CD14-positive monocyte (primary cell): ENCODE data around the gene YES1. TPM values are rescaled to one million over a fixed set of nuclear protein-coding genes. Genes with fewer than 3 reads are reported as not detected.

Experiments used
- DNase-seq, 3 donors: peaks; one replicate each; pipeline ENCODE4 v3.0.0-alpha.2; 2011 to 2022
- H2AFZ ChIP-seq: 2 replicates; pipeline ENCODE4 v1.6.0; 2012; ENCODE audit warnings: mild to moderate bottlenecking, low read depth, low read length, inconsistent platforms; ENCODE audit not compliant: insufficient read depth, poor library complexity, severe bottlenecking
- H3K27ac ChIP-seq, 2 donors: 1 replicate in 1 of 2; 2 replicates in 1 of 2; pipeline ENCODE4 v1.5.1; 2012 to 2013; ENCODE audit warnings: low read length in 2 of 2, control low read depth in 1 of 2, inconsistent platforms in 1 of 2, low read depth in 1 of 2, mild to moderate bottlenecking in 1 of 2
- H3K27me3 ChIP-seq, 2 donors: one replicate each; pipeline versions ENCODE4 v1.6.0 to v1.6.1; 2011 to 2013; ENCODE audit warnings: low read length in 2 of 2; ENCODE audit not compliant: control insufficient read depth in 2 of 2, insufficient read depth in 2 of 2
- H3K36me3 ChIP-seq, 2 donors: replicated peaks in 1 of 2; 1 replicate in 1 of 2; 2 replicates in 1 of 2; pipeline versions ENCODE4 v1.5.1 to v1.6.1; 2012 to 2013; ENCODE audit warnings: low read length in 2 of 2, control low read depth in 1 of 2, inconsistent platforms in 1 of 2, mild to moderate bottlenecking in 1 of 2; ENCODE audit not compliant: insufficient read depth in 2 of 2, control insufficient read depth in 1 of 2
- H3K4me1 ChIP-seq, 2 donors: 1 replicate in 1 of 2; 2 replicates in 1 of 2; pipeline versions ENCODE4 v1.5.1 to v1.6.1; 2012 to 2013; ENCODE audit warnings: low read length in 2 of 2, control low read depth in 1 of 2, inconsistent platforms in 1 of 2, mild to moderate bottlenecking in 1 of 2, moderate library complexity in 1 of 2; ENCODE audit not compliant: insufficient read depth in 2 of 2, control insufficient read depth in 1 of 2
- H3K4me2 ChIP-seq: replicated peaks from 2 replicates; pipeline ENCODE3; 2012; ENCODE audit warnings: low read length, moderate library complexity, mild to moderate bottlenecking; ENCODE audit not compliant: poor library complexity, severe bottlenecking; ENCODE audit errors: extremely low read depth
- H3K4me3 ChIP-seq, 3 experiments: fragments of 200-600 bp in 1 of 3; sonication (generic) in 1 of 3; replicated peaks in 1 of 3; 1 replicate in 2 of 3; 2 replicates in 1 of 3; pipeline ENCODE4 v1.5.1; 2011 to 2013; ENCODE audit warnings: low read length in 3 of 3, mild to moderate bottlenecking in 3 of 3, control low read depth in 2 of 3, low read depth in 2 of 3, inconsistent platforms in 1 of 3, moderate library complexity in 1 of 3
- H3K79me2 ChIP-seq: 2 replicates; pipeline ENCODE4 v1.6.0; 2012; ENCODE audit warnings: mild to moderate bottlenecking, control low read depth, inconsistent platforms, low read length, moderate library complexity; ENCODE audit not compliant: insufficient read depth
- H3K9ac ChIP-seq: 2 replicates; pipeline ENCODE4 v1.6.0; 2017; ENCODE audit warnings: low read length, mild to moderate bottlenecking; ENCODE audit not compliant: insufficient read depth, poor library complexity, severe bottlenecking
- H3K9me3 ChIP-seq, 2 donors: replicated peaks in 1 of 2; 1 replicate in 1 of 2; 2 replicates in 1 of 2; pipeline versions ENCODE4 v1.5.1 to v1.6.1; 2012 to 2013; ENCODE audit warnings: low read length in 2 of 2, control low read depth in 1 of 2; ENCODE audit not compliant: control insufficient read depth in 1 of 2, insufficient read depth in 1 of 2
- H4K20me1 ChIP-seq: 2 replicates; pipeline ENCODE4 v1.6.0; 2012; ENCODE audit warnings: mild to moderate bottlenecking, low read length, control low read depth, moderate library complexity; ENCODE audit not compliant: insufficient read depth
- H3K27ac Mint-ChIP-seq, 7 donors: one replicate each; pipeline ENCODE4 v1.8.0; 2020; ENCODE audit warnings: mild to moderate bottlenecking in 7 of 7, mixed read lengths in 7 of 7, moderate library complexity in 6 of 7, inconsistent platforms in 2 of 7
- H3K27me3 Mint-ChIP-seq, 3 donors: one replicate each; pipeline ENCODE4 v1.8.0; 2021 to 2022; ENCODE audit warnings: low read depth in 3 of 3, mild to moderate bottlenecking in 3 of 3, mixed read lengths in 3 of 3, moderate library complexity in 3 of 3, inconsistent platforms in 1 of 3
- H3K36me3 Mint-ChIP-seq, 2 donors: one replicate each; pipeline ENCODE4 v1.8.0; 2020; ENCODE audit warnings: mixed read lengths in 2 of 2, inconsistent platforms in 1 of 2, mild to moderate bottlenecking in 1 of 2
- H3K4me1 Mint-ChIP-seq: one replicate; pipeline ENCODE4 v1.8.0; 2020; ENCODE audit warnings: mild to moderate bottlenecking, mixed read lengths
- H3K4me3 Mint-ChIP-seq, 2 donors: one replicate each; pipeline ENCODE4 v1.8.0; 2020; ENCODE audit warnings: mild to moderate bottlenecking in 2 of 2, mixed read lengths in 2 of 2, moderate library complexity in 1 of 2
- H3K9me3 Mint-ChIP-seq, 7 donors: one replicate each; pipeline ENCODE4 v1.8.0; 2020 to 2022; ENCODE audit warnings: mixed read lengths in 7 of 7, mild to moderate bottlenecking in 6 of 7, moderate library complexity in 6 of 7, inconsistent platforms in 2 of 7
- WGBS: methylation state at CpG from one replicate; pipeline ENCODE4 v1.1.5; 2013; ENCODE audit warnings: missing lambda C conversion rate; ENCODE audit not compliant: insufficient coverage; 5-methylcytosine and 5-hydroxymethylcytosine counted together
- intact Hi-C, 2 donors: fragments of 100-400 bp; cut with micrococcal nuclease; formaldehyde crosslinking; loops; one replicate each; pipeline versions ENCODE4 v1.15.0 to v1.15.1; 2023
- polyA plus RNA-seq, 3 donors: library from polyadenylated mRNA; depleted of rRNA in 1 of 3; unstranded in 2 of 3; stranded (reverse) in 1 of 3; fragments of 300-500 nt in 2 of 3; fragments of >200 nt in 1 of 3; fragmentation: Illumina TruSeq in 2 of 3; gene quantifications; 1 replicate in 2 of 3; 2 replicates in 1 of 3; pipeline ENCODE4 v1.2.3, GENCODE V29; 2012 to 2021
- TF ChIP-seq, protein P1 (sequence below): fragments of 200-600 bp; IDR thresholded peaks from one replicate; pipeline ENCODE4 v1.8.0; 2022; ENCODE audit warnings: antibody characterized with exemption, mild to moderate bottlenecking

Gene YES1
- polyA plus RNA-seq, 3 donors: not detected

GRCh38 chr18:675307-675706 is 136.7 kb downstream of the YES1 start:
- DNase-seq: no peak
- peaks cover 22 to 74% of the 10 kb centered on the region in 2 donors for H3K36me3 ChIP-seq

GRCh38 chr18:673769-674168 is 138.3 kb downstream of the YES1 start:
- Mint-ChIP-seq H3K36me3 (peaks cover 61 to 67% of the 10 kb centered on the region in 2 donors), H3K27ac (no peak overlapping the region), H3K27me3 (no peaks in the 10 kb centered on the region), H3K4me1 (no peaks in the 10 kb centered on the region), H3K9me3 (no peaks in the 10 kb centered on the region), H3K4me3 (no peak overlapping the region)
- Histone ChIP-seq H3K9ac (no peak overlapping the region), H3K4me1 (no peaks in the 10 kb centered on the region), H2AFZ (no peak overlapping the region), H3K4me2 (no peak overlapping the region), H3K27me3 (no peaks in the 10 kb centered on the region), H3K36me3 (peaks cover 29 to 87% of the 10 kb centered on the region in 2 donors), H3K27ac (no peak overlapping the region), H4K20me1 (no peaks in the 10 kb centered on the region), H3K4me3 (no peak overlapping the region), H3K79me2 (no peaks in the 10 kb centered on the region), H3K9me3 (no peaks in the 10 kb centered on the region)
- TF ChIP-seq, protein P1, sequence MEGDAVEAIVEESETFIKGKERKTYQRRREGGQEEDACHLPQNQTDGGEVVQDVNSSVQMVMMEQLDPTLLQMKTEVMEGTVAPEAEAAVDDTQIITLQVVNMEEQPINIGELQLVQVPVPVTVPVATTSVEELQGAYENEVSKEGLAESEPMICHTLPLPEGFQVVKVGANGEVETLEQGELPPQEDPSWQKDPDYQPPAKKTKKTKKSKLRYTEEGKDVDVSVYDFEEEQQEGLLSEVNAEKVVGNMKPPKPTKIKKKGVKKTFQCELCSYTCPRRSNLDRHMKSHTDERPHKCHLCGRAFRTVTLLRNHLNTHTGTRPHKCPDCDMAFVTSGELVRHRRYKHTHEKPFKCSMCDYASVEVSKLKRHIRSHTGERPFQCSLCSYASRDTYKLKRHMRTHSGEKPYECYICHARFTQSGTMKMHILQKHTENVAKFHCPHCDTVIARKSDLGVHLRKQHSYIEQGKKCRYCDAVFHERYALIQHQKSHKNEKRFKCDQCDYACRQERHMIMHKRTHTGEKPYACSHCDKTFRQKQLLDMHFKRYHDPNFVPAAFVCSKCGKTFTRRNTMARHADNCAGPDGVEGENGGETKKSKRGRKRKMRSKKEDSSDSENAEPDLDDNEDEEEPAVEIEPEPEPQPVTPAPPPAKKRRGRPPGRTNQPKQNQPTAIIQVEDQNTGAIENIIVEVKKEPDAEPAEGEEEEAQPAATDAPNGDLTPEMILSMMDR: no peak
- intact Hi-C loops: loop anchor here in 1 of 2 donors (5.0 kb wide), 1 partner anchor 39 kb away; the partner anchor contains the start of gene ENOSF1
- no CpG with 5 or more reads among the region's 5 CpGs for WGBS
- no peak for DNase-seq

More at GRCh38 chr18:675307-675706, 136.7 kb downstream of the YES1 start:
- Histone ChIP-seq H3K9me3 (no peaks in the 10 kb centered on the region), H3K27ac (no peak overlapping the region), H2AFZ (no peak overlapping the region), H3K27me3 (no peaks in the 10 kb centered on the region), H4K20me1 (no peaks in the 10 kb centered on the region), H3K4me3 (no peak overlapping the region), H3K4me1 (no peaks in the 10 kb centered on the region), H3K79me2 (no peaks in the 10 kb centered on the region), H3K4me2 (no peak overlapping the region), H3K9ac (no peak overlapping the region)
- peak overlapping the region in 1 of 7 donors; percentile 60 for H3K27ac Mint-ChIP-seq
- H3K27me3 Mint-ChIP-seq: no peaks in the 10 kb centered on the region
- 100% methylated on average over 3 of the region's 7 CpGs for WGBS
- intact Hi-C loops: no loop called here
- H3K36me3 Mint-ChIP-seq: peaks cover 57 to 65% of the 10 kb centered on the region in 2 donors
- H3K4me3 Mint-ChIP-seq: no peak overlapping the region
- H3K9me3 Mint-ChIP-seq: no peaks in the 10 kb centered on the region
- no peaks in the 10 kb centered on the region for H3K4me1 Mint-ChIP-seq
- TF ChIP-seq, protein P1: no peak
